GM10847 (cell line): ENCODE measurements around the gene OR13J1.

Experiments
- POLR2A ChIP-seq: IDR thresholded peaks from 2 replicates; pipeline ENCODE4 v1.6.1; 2011; ENCODE audit not compliant: insufficient read length; ENCODE audit errors: extremely low read depth

The OR13J1 gene

GRCh38 chr9:35868933-35869332, 1.3 kb downstream of the OR13J1 start:
- TF ChIP-seq POLR2A: no peak

- TF ChIP-seq POLR2A: no peak
Observed at GRCh38 chr9:35867538-35867937, 2.7 kb downstream of the OR13J1 start.

GRCh38 chr9:35864695-35865255, 5.4 kb downstream of the OR13J1 start:
- TF ChIP-seq POLR2A: no peak

GRCh38 chr9:35863583-35863982, 6.6 kb downstream of the OR13J1 start:
- no peak for TF ChIP-seq POLR2A

- TF ChIP-seq POLR2A: no peak
Observed at GRCh38 chr9:35862328-35862727, 7.9 kb downstream of the OR13J1 start.

GRCh38 chr9:35861161-35861897, 8.9 kb downstream of the OR13J1 start:
- no peak for TF ChIP-seq POLR2A

GRCh38 chr9:35859990-35860339, 10.2 kb downstream of the OR13J1 start:
- TF ChIP-seq POLR2A: no peak

- no peak for TF ChIP-seq POLR2A
Observed at GRCh38 chr9:35859310-35859989, 10.8 kb downstream of the OR13J1 start.

GRCh38 chr9:35858458-35858857, 11.7 kb downstream of the OR13J1 start:
- TF ChIP-seq POLR2A: no peak

- no peak for TF ChIP-seq POLR2A
Observed at GRCh38 chr9:35856882-35857281, 13.3 kb downstream of the OR13J1 start.

GRCh38 chr9:35856206-35856605, 14.0 kb downstream of the OR13J1 start:
- no peak for TF ChIP-seq POLR2A

GRCh38 chr9:35854091-35854762, 16.0 kb downstream of the OR13J1 start:
- TF ChIP-seq POLR2A: no peak

GRCh38 chr9:35852876-35853865, 17.0 kb downstream of the OR13J1 start:
- TF ChIP-seq POLR2A: no peak

GRCh38 chr9:35852267-35852815, 17.9 kb downstream of the OR13J1 start:
- no peak for TF ChIP-seq POLR2A
